ENCODE results near the gene ZG16B.

ZG16B gene

GRCh38 chr16:2867661-2867986 is 37.5 kb downstream of the ZG16B start:
- no peak for DNase-seq (ENCODE audit: low read depth, low spot score)

- DNase-seq (ENCODE audit: low read depth, low spot score), result no peak
Observed at GRCh38 chr16:2867987-2868789, 38.1 kb downstream of the ZG16B start.

DNA sequence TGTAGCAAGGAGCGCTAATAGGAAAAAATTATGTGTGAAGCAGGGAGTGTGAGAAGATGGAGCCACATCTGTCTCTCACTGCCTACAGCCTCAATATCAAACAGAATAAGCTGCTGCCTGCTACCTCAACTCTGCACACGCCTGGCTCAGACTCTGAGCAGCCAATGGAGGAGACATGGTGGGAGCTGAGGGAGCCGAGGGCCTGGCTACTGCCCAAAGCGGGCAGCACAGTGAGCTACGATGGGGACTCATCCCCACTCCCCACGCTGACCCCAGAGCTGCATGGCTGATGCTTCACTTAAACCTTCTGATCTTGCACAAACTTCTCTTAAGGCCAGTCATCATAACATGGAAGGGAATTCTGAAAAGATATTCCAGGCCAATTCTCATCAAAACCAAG is 41.8 kb downstream of the ZG16B start:
- no peak for DNase-seq (ENCODE audit: low read depth, low spot score)

DNA sequence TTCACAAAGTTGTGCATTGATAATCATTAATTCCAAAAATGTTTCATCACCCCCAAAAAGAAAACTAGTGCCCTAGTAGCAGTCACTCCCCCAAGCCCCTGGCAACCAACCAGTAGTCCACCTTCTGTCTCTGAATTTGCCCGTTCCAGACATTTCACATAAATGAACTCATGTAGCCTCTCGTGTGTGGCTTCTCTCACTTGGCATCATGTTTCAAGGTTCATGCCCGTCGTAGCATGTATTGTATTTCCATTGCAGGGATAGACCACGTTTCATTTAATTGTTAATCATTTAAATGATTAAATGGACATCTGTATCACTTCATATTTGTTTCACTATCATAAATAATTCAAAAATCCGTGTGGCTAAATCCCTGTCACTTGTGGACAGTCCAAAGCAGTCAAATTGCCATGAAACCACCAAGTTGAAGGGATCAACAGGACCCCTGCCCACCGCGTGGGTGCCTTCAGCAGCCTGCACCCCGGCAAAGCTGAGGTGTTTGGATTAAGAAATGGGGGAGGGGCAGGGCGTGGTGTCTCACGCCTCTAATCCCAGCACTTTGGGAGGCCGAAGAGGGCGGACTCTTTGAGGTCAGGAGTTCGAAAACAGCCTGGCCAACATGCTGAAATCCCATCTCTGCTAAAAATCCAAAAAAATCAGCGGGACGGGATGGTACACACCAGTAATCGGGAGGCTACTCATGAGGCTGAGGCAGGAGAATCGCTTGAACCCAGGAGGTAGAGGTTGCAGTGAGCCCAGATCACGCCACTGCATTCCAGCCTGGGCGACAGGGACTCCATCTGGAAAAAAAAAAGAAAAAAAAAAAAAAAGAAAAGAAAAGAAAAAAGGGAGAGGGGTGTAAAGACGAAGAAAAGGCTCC is 44.2 kb downstream of the ZG16B start:
- no peak for DNase-seq (ENCODE audit: low read depth, low spot score)

DNA sequence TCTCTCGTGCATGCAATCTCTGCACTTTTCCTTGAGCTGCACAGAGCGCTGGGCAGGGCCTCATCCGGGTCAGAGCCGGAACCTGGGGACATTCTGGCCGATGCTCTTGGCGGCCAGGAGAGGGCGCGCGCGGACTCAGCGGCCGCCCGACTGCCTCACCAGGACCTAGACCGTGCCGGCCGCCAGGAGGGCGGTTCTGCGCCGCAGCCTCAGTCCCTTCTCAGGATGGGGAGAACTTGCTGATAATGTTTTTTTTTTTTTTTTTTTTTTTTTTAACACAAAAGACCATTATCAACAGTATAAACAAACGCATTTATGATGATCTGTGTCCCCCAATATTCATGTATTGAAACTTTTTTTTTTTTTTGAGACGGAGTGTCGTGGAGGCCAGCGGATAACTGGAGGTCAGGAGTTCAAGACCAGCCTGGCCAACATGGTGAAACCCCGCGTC is 44.8 kb downstream of the ZG16B start:
- DNase-seq (ENCODE audit: low read depth, low spot score), result no peak

DNA sequence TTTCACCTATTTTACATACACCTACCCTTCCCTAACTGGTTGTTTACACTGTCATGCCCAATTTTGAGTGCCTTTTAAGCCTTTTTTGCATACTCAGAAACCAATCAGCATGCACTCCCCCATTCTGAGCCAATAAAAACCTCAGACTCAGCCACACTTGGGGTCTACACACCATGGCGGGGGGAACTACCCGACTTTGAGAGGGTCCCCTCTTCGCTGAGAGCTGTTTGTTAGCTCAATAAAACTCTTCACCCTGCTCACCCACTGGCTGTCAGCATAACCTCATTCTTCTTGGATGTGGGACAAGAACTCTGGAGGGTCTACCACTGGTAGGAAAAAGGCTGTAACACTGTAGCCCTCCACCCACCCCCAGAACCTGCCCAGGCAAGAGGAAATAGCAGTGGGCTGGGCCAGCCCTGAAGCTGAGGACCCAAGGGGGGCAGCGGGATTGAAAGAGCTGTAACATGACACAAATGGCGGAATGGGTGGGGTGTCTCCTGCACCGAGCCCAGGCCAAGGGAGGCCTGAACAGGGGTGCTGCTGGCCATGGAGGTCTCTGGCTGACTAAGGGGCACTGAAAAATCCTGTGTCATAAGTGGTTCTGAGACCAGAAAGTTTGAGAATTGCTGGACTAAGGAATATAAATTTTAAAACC is 49.9 kb downstream of the ZG16B start:
- DNase-seq (ENCODE audit: low read depth, low spot score), result no peak
